NOMO-1 treated with dmso at 0.1 percent for 144 hours (cell line): ENCODE data around the gene DHRS4L2.

ENCODE experiments used
- DNase-seq: peaks from one replicate; lab custom pipeline; 2025; ENCODE audit not compliant: unreplicated experiment; lab: John Stamatoyannopoulos, UW

Gene DHRS4L2

DNA sequence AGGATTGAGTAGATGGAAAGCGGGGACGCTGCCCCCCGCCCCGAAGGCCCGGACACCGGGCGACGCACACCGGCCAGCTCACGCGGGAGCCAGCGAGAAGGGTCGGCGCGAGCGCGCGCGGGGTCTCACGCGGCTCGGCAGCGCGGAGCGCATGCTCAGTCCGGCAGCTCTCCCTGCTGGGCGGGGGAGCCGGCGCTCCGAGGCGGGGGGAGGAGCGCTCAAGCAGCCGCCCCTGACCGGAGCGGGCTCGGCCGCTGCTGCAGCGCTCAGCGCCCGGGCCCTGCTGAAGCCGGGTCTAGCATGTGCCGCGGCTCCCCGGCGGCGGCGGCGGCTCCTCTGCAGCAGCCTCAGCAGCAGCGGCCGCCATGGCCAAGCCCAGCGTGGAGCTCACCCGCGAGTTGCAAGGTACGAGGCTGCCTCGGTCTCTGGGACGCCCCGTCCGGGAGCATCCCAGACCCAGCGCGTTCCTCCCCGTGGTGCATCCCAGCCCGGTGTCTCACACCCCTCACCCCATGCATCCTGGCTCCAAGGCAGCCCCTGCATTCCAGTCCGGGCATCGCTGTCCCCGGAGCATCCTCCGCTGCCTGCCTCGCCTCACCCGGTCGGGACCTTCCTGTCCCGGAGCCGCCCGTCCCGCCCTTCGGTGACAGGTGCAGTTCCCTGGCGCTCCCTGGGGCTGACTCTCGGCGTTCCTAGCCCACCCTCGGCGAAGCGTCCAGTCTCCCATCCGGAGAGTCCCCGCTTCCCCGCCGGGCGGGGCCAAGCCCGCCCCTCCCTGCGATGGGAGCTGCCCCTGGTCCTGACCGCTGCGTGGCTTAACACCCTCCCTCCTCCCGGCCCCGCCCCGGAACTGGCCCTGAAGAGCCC lies 63.3 kb downstream of the DHRS4L2 start, which contains the start of gene CARMIL3:
Gene CARMIL3, plus strand, starts transcription at position 221 of the 867 bp plus-strand sequence. Its CDS starts 145 bp downstream, at position 366.
- DNase-seq, result no peak

DNA sequence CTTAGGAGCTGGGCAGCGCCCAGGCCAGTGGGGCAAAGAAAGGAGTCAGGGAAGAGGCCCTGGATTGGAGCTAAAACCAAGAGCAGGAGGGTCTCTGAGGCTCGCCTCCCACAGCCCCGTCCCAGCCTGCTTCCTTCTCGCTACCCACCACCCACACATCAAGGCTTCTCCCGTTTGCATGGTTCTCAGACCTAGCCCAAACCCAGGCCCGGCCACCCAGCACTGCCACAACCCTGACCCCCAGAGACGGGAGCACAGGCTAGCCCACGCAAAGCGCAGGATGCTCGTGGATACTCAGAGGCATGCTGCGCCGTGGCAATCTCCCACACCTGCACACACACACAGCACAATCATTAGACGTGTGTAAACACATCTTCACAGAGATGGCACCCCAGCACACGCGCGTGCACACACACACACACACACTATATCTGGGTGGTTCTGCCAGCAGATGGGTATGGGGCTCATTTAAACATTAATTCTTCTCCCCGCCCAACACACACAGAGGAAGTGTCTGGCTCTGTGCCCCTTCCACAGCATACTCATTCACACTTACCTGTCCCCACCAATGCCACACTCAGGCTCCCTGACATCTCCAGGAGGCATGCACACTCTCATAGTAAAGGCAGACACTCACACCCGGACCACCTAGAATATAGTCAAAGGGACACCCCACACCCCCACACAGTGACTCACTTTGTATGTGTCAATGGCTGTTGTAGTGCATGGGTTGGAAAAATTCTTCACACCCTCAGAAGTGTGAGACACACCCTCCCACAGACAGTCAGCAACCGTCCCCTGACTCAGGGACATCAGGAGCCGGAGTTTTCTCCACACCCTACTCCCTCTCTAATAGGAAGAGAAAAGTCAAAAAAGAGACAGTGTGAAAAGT lies 64.2 kb downstream of the DHRS4L2 start:
- DNase-seq, result no peak

DNA sequence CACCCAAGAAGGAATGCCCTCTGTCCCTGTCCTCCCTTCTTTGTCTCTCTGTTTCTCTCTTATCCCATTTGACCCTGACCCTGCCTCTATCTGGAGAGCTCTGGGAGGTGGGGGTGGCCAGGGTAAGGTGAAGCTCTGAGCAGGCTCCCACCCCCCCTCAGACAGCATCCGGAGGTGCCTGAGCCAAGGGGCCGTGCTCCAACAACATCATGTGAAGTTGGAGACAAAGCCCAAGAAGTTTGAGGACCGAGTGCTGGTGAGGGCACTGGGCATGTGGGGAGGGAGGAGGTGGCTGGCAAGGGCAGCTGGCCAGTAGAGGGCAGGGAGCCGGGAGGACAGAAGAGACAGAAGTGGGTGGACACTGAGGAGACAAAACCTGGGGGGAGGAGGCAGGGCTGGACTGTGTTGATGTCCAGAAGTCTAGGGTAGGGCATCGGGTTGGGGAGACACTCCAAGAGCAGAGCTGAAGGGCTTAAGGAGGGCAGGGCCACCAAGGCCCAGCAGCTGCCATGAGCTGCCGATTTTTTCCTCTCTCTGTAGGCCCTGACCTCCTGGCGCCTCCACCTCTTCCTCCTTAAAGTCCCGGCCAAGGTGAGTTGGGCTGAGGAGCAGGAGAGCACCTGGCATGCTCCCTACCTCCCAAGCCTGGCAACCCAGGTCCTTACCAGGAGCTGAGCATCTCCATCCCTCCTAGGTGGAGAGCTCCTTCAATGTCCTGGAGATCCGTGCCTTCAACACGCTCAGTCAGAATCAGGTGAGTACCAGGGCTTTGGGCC lies 65.0 kb downstream of the DHRS4L2 start:
- no peak for DNase-seq

DNA sequence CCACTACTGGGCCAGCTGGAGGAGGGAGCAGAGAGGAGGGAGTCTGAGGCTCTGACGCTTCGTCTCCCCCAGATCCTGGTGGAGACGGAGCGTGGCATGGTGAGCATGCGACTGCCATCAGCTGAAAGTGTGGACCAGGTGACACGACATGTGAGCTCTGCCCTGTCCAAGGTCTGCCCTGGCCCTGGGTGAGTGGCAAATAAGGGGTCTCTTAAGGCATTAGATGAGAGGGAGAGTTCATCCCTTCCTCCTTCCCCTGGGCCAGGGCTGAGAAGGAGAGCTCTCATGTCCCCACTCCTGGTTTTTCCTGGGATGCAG lies 65.6 kb downstream of the DHRS4L2 start:
- no peak for DNase-seq

DNA sequence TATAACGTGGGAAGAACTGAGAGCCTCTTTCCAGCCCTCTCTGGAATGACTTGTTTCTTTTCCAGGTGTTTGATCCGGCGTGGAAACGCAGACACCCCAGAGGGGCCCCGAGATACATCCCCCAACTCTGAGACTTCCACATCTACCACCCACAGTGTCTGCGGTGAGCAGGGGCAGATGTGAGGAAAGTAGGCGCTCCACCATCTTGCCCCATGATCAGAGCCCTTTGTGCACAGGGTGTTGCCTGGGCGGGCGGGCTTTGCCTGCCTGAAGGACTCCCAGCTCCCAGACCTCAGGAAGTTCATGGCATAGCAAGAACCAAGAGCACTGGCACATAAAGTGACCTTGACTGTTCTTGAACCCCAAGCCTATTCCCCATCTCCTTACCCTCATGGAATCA lies 65.9 kb downstream of the DHRS4L2 start:
- no peak for DNase-seq
